OCI-LY1 (cell line): Measurements from ENCODE around the gene MBNL2.

Source experiments
- EZH2 ChIP-seq: fragments of 200-600 bp; sonication (generic), shearing (Covaris generic); IDR thresholded peaks from 2 replicates; pipeline ENCODE4 v1.8.0; 2017; ENCODE audit warnings: borderline replicate concordance, mixed run types, mild to moderate bottlenecking, antibody characterized with exemption, low read length, moderate library complexity, mixed read lengths
- TF ChIP-seq, protein P1 (sequence below): fragments of 200-600 bp; sonication (generic), shearing (Covaris generic); IDR thresholded peaks from 2 replicates; pipeline ENCODE4 v1.5.1; 2017; ENCODE audit warnings: mild to moderate bottlenecking, antibody characterized with exemption, low read length, moderate library complexity, mixed read lengths

DNA sequence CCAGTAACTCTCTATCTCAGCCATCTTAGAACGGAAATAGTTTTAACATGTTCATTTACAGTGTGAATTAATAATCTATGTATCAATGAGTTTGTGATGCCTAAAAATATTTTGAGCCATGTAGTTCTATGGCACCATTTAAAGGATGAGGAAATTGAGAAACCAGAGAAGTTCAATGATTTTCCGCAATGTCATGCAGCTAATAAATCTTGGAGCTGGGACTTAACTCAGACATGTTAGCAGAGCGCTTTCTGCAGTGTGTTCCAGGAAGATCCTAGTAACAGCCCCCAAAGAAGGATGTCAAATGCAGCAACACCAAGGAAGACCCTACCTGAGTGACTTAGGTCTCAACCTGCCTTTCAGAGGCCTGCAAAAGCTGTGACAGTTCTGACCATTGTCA is 112.6 kb downstream of the MBNL2 start:
- no peak for TF ChIP-seq EZH2
- TF ChIP-seq, protein P1, sequence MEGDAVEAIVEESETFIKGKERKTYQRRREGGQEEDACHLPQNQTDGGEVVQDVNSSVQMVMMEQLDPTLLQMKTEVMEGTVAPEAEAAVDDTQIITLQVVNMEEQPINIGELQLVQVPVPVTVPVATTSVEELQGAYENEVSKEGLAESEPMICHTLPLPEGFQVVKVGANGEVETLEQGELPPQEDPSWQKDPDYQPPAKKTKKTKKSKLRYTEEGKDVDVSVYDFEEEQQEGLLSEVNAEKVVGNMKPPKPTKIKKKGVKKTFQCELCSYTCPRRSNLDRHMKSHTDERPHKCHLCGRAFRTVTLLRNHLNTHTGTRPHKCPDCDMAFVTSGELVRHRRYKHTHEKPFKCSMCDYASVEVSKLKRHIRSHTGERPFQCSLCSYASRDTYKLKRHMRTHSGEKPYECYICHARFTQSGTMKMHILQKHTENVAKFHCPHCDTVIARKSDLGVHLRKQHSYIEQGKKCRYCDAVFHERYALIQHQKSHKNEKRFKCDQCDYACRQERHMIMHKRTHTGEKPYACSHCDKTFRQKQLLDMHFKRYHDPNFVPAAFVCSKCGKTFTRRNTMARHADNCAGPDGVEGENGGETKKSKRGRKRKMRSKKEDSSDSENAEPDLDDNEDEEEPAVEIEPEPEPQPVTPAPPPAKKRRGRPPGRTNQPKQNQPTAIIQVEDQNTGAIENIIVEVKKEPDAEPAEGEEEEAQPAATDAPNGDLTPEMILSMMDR: no peak
